H1 (cell line): ENCODE results near the gene PTK6.
"Not testable (repeated sequence)": the region's sequence is repeated elsewhere in the genome, so short reads cannot be mapped to it uniquely, and the experiment has no call there.

Experiments
- CBX5 ChIP-seq: fragments of 300-800, 300-1000 bp; sonication (generic); IDR thresholded peaks from 2 replicates; pipeline ENCODE4 v1.7.1; 2016; ENCODE audit warnings: antibody characterized with exemption, low read length, low read depth
- CEBPB ChIP-seq: IDR thresholded peaks from 2 replicates; pipeline ENCODE4 v1.6.1; 2012; ENCODE audit warnings: low read depth, low read length
- POLR2AphosphoS5 ChIP-seq: IDR thresholded peaks from 2 replicates; pipeline ENCODE4 v1.6.1; 2011; ENCODE audit warnings: low read depth, low read length
- SIN3A ChIP-seq, 2 experiments: IDR thresholded peaks in 1 of 2; conservative IDR thresholded peaks in 1 of 2; 2 replicates each; pipeline ENCODE4 v1.6.1; 2011 to 2012; ENCODE audit warnings: low read length in 2 of 2, improper control_type of control experiment in 1 of 2, low read depth in 1 of 2, mild to moderate bottlenecking in 1 of 2
- SRF ChIP-seq: IDR thresholded peaks from 2 replicates; pipeline ENCODE4 v1.6.1; 2011; ENCODE audit warnings: mild to moderate bottlenecking, low read depth, low read length, moderate library complexity
- TAF1 ChIP-seq: IDR thresholded peaks from 2 replicates; pipeline ENCODE4 v1.6.1; 2011; ENCODE audit warnings: mild to moderate bottlenecking, low read depth, low read length
- YY1 ChIP-seq: IDR thresholded peaks from 2 replicates; pipeline ENCODE4 v1.6.1; 2011; ENCODE audit warnings: low read depth, mild to moderate bottlenecking, low read length
- TF ChIP-seq, protein P1 (sequence below), 3 experiments: IDR thresholded peaks; 1 replicate in 2 of 3; 2 replicates in 1 of 3; pipeline versions ENCODE4 v1.5.1 to v1.6.1; 2011; ENCODE audit warnings: low read length in 3 of 3, mild to moderate bottlenecking in 3 of 3, inconsistent platforms in 2 of 3, low read depth in 1 of 3, moderate library complexity in 1 of 3; ENCODE audit not compliant: insufficient read depth in 1 of 3; ENCODE audit errors: control extremely low read depth in 1 of 3

DNA sequence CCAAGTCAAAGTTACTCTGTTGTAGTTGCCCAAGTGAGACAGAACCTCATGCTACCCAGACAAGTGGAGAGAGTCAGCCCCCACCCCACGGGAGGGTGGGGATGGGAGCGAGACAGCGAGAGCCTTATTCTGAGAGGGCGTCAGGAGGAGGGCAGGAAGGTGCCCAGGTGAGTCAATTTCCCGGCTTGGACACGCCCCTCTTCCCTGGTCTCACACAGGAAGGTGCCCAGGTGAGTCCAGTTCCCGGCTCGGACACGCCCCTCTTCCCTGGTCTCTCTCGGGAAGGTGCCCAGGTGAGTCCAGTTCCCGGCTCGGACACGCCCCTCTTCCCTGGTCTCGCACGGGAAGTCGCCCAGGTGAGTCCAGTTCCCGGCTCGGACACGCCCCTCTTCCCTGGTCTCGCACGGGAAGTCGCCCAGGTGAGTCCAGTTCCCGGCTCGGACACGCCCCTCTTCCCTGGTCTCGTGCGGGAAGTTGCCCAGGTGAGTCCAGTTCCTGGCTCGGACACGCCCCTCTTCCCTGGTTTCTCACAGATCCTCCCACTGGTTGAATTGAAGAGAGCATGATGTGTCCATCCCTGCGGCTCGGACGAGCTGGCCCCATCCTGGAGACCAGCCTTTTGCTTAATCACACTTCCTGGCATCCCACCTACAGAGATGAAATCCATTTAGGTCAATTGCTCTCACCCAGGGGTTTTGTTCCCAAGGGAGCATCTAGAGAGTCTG lies 57.3 kb downstream of the PTK6 start:
- TF ChIP-seq, protein P1, sequence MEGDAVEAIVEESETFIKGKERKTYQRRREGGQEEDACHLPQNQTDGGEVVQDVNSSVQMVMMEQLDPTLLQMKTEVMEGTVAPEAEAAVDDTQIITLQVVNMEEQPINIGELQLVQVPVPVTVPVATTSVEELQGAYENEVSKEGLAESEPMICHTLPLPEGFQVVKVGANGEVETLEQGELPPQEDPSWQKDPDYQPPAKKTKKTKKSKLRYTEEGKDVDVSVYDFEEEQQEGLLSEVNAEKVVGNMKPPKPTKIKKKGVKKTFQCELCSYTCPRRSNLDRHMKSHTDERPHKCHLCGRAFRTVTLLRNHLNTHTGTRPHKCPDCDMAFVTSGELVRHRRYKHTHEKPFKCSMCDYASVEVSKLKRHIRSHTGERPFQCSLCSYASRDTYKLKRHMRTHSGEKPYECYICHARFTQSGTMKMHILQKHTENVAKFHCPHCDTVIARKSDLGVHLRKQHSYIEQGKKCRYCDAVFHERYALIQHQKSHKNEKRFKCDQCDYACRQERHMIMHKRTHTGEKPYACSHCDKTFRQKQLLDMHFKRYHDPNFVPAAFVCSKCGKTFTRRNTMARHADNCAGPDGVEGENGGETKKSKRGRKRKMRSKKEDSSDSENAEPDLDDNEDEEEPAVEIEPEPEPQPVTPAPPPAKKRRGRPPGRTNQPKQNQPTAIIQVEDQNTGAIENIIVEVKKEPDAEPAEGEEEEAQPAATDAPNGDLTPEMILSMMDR (IDR thresholded peaks at IDR 0.05; ENCODE audit: control extremely low read depth in 1 of 3, insufficient read depth in 1 of 3, low read depth in 1 of 3, low read length in 3 of 3), result not testable (repeated sequence)
- TF ChIP-seq SRF; POLR2AphosphoS5; CBX5; TAF1; SIN3A (conservative IDR thresholded peaks at IDR 0.05 in 1 of 2, IDR thresholded peaks at IDR 0.05 in 1 of 2; ENCODE audit: low read depth in 1 of 2, low read length in 2 of 2); YY1; CEBPB: not testable (repeated sequence)
